IMR-90 (cell line): Measurements from ENCODE around the gene HSPD1. TPM values are rescaled to one million over a fixed set of nuclear protein-coding genes. Genes with fewer than 3 reads are reported as not detected.

Experiments
- ATAC-seq: fragments of 200-7000 bp; cut with Tn5 transposase; 2 replicates; pipeline ENCODE4 v1.9.1; 2020; ENCODE audit warnings: low read depth, mild to moderate bottlenecking, moderate library complexity
- BruUV-seq: library from RNA; stranded (reverse); fragments of 400-500 nt; replicated peaks from 2 replicates; lab custom pipeline; 2021; lab: Mats Ljungman, UMichigan
- CTCF ChIA-PET: fragments of 300-600 bp; formaldehyde crosslinking; extraction: SDS; loops from one replicate; lab custom pipeline; 2021; ENCODE audit warnings: antibody characterized with exemption; lab: Yijun Ruan, JAX
- POLR2A ChIA-PET: fragments of 300-600 bp; sonication (Branson Sonifier 250); formaldehyde crosslinking; loops from one replicate; lab custom pipeline; 2022; ENCODE audit warnings: antibody characterized with exemption; ENCODE audit not compliant: unreplicated experiment; lab: Charles Lee
- DNase-seq: peaks from one replicate; pipeline ENCODE4 v3.0.0; 2013
- H2AFZ ChIP-seq: replicated peaks from 2 replicates; pipeline ENCODE3; 2013; ENCODE audit warnings: low read length, mild to moderate bottlenecking; ENCODE audit not compliant: poor library complexity
- H2AK5ac ChIP-seq: 2 replicates; pipeline ENCODE4 v1.6.1; 2013; ENCODE audit warnings: low read depth, low read length, inconsistent platforms
- H2AK9ac ChIP-seq: replicated peaks from 2 replicates; pipeline ENCODE3; 2013; ENCODE audit warnings: mild to moderate bottlenecking, low read depth, low read length, moderate library complexity; ENCODE audit not compliant: poor library complexity
- H2BK120ac ChIP-seq: 2 replicates; pipeline ENCODE4 v1.6.1; 2013; ENCODE audit warnings: low read depth, low read length, inconsistent platforms
- H2BK15ac ChIP-seq: 3 replicates; pipeline ENCODE4 v1.6.1; 2013; ENCODE audit warnings: low read depth, low read length, inconsistent platforms
- H2BK20ac ChIP-seq: 2 replicates; pipeline ENCODE4 v1.6.1; 2013; ENCODE audit warnings: low read depth, mild to moderate bottlenecking, inconsistent platforms, low read length, moderate library complexity
- H2BK5ac ChIP-seq: 2 replicates; pipeline ENCODE4 v1.6.1; 2013; ENCODE audit warnings: mild to moderate bottlenecking, low read depth, low read length, inconsistent platforms; ENCODE audit not compliant: poor library complexity, severe bottlenecking
- H3K14ac ChIP-seq: replicated peaks from 2 replicates; pipeline ENCODE4 v1.6.1; 2013; ENCODE audit warnings: low read depth, low read length, inconsistent platforms
- H3K18ac ChIP-seq: 2 replicates; pipeline ENCODE4 v1.6.1; 2013; ENCODE audit warnings: low read depth, low read length, control low read depth
- H3K23ac ChIP-seq: 2 replicates; pipeline ENCODE4 v1.6.1; 2013; ENCODE audit warnings: low read depth, low read length, inconsistent platforms
- H3K27ac ChIP-seq: 2 replicates; pipeline ENCODE4 v1.5.1; 2013; ENCODE audit warnings: mild to moderate bottlenecking, control low read depth, low read length; ENCODE audit not compliant: insufficient read depth
- H3K27me3 ChIP-seq: 2 replicates; pipeline ENCODE4 v1.6.1; 2013; ENCODE audit warnings: low read length; ENCODE audit not compliant: control insufficient read depth, insufficient read depth
- H3K36me3 ChIP-seq: 2 replicates; pipeline ENCODE4 v1.6.1; 2013; ENCODE audit warnings: low read length, mixed read lengths; ENCODE audit not compliant: control insufficient read depth, insufficient read depth
- H3K4ac ChIP-seq: 2 replicates; pipeline ENCODE4 v1.6.1; 2013; ENCODE audit warnings: low read depth, low read length, inconsistent platforms
- H3K4me1 ChIP-seq: 2 replicates; pipeline ENCODE4 v1.6.1; 2013; ENCODE audit warnings: low read length, mixed read lengths; ENCODE audit not compliant: control insufficient read depth, insufficient read depth
- H3K4me2 ChIP-seq: 2 replicates; pipeline ENCODE4 v1.6.1; 2013; ENCODE audit warnings: low read depth, mild to moderate bottlenecking, control low read depth, low read length, moderate library complexity
- H3K4me3 ChIP-seq: 2 replicates; pipeline ENCODE4 v1.5.1; 2013; ENCODE audit warnings: low read depth, mild to moderate bottlenecking, control low read depth, low read length, moderate library complexity; ENCODE audit not compliant: insufficient read depth
- H3K56ac ChIP-seq: 2 replicates; pipeline ENCODE4 v1.6.1; 2013; ENCODE audit warnings: low read length, inconsistent platforms; ENCODE audit not compliant: insufficient read depth; ENCODE audit errors: extremely low read depth
- H3K79me1 ChIP-seq, 2 experiments: 2 replicates each; pipeline ENCODE4 v1.6.1; 2013; ENCODE audit warnings: low read length in 2 of 2, inconsistent platforms in 1 of 2, low read depth in 1 of 2
- H3K9ac ChIP-seq: 2 replicates; pipeline ENCODE4 v1.6.1; 2013; ENCODE audit warnings: low read depth, low read length, control low read depth
- H3K9me1 ChIP-seq: 2 replicates; pipeline ENCODE4 v1.6.1; 2013; ENCODE audit warnings: low read length, inconsistent platforms; ENCODE audit not compliant: insufficient read depth
- H3K9me3 ChIP-seq: 2 replicates; pipeline ENCODE4 v1.6.1; 2013; ENCODE audit warnings: low read length; ENCODE audit not compliant: control insufficient read depth, insufficient read depth
- H4K20me1 ChIP-seq: 2 replicates; pipeline ENCODE4 v1.6.1; 2013; ENCODE audit warnings: low read length, inconsistent platforms; ENCODE audit not compliant: insufficient read depth
- H4K5ac ChIP-seq: 2 replicates; pipeline ENCODE4 v1.6.1; 2013; ENCODE audit warnings: mild to moderate bottlenecking, low read depth, low read length, control low read depth
- H4K8ac ChIP-seq, 2 experiments: 2 replicates each; pipeline ENCODE4 v1.6.1; 2013; ENCODE audit warnings: low read depth in 2 of 2, low read length in 2 of 2, control low read depth in 1 of 2, inconsistent platforms in 1 of 2
- H4K91ac ChIP-seq: 2 replicates; pipeline ENCODE4 v1.6.1; 2013; ENCODE audit warnings: low read depth, low read length, inconsistent platforms; ENCODE audit not compliant: insufficient read depth
- CTCF ChIP-seq: conservative IDR thresholded peaks from 2 replicates; pipeline ENCODE4 v1.5.1; 2012; ENCODE audit warnings: mild to moderate bottlenecking, low read depth, low read length, improper control_type of control experiment
- ELK1 ChIP-seq: fragments of 150-350 bp; IDR thresholded peaks from 2 replicates; pipeline ENCODE4 v1.6.1; 2016; ENCODE audit warnings: low read depth, mild to moderate bottlenecking, low read length, moderate library complexity, borderline replicate concordance
- FOS ChIP-seq: fragments of 150-350 bp; IDR thresholded peaks from 2 replicates; pipeline ENCODE4 v1.6.1; 2016; ENCODE audit warnings: low read depth, low read length
- MAZ ChIP-seq: IDR thresholded peaks from 2 replicates; pipeline ENCODE4 v1.6.1; 2012; ENCODE audit warnings: low read depth, mild to moderate bottlenecking, low read length, improper control_type of control experiment, moderate library complexity, borderline replicate concordance
- USF2 ChIP-seq: fragments of 150-350 bp; IDR thresholded peaks from 2 replicates; pipeline ENCODE4 v1.6.1; 2017; ENCODE audit warnings: mild to moderate bottlenecking, antibody characterized with exemption, low read length, low read depth
- WGBS, 2 experiments: methylation state at CpG; one replicate each; pipeline versions ENCODE4 v1.1.5 to v1.1.7; 2013; ENCODE audit warnings: missing lambda C conversion rate in 2 of 2; ENCODE audit not compliant: insufficient read length in 1 of 2; ENCODE audit errors: extremely low coverage in 2 of 2; 5-methylcytosine and 5-hydroxymethylcytosine counted together
- dilution Hi-C: fragments of 300-500 bp; cut with HindIII; formaldehyde crosslinking; loops from one replicate; pipeline ENCODE4 v1.14.3; 2018; ENCODE audit warnings: low sequenced_read_pairs; ENCODE audit not compliant: unreplicated experiment
- in situ Hi-C: fragments of 300-500 bp; cut with MboI; formaldehyde crosslinking; loops from 3 replicates; pipeline ENCODE4 v1.14.3; 2019; ENCODE audit warnings: low sequenced_read_pairs, inconsistent platforms, mixed read lengths
- intact Hi-C: fragments of 100-400 bp; cut with micrococcal nuclease; formaldehyde crosslinking; loops from 2 replicates; pipeline ENCODE4 v1.10.0; 2022
- polyA plus RNA-seq, 3 experiments: library from polyadenylated mRNA; depleted of rRNA; stranded (reverse); fragments of >200 nt; gene quantifications; 2 replicates each; pipeline ENCODE4 v1.2.3, GENCODE V29; 2012; ENCODE audit warnings: low replicate concordance in 1 of 3
- total RNA-seq: library from RNA; depleted of rRNA; stranded (reverse); fragments of >200 nt; gene quantifications from 2 replicates; pipeline ENCODE4 v1.2.3, GENCODE V29; 2012

The HSPD1 gene
- total and polyA plus RNA-seq, 2 of the 4 experiments (the other 2 are of a cell fraction): 171 TPM

GRCh38 chr2:197517150-197517549 is 17.5 kb upstream of the HSPD1 start:
- no peak overlapping the region for H2BK5ac ChIP-seq
- peak overlapping the region; percentile 82 for H3K4me2 ChIP-seq
- BruUV-seq: TSS peak; percentile 24
- no CpG with 5 or more reads among the region's 2 CpGs for WGBS, 2 experiments
- ATAC-seq: no peak
- no peak overlapping the region for H3K56ac ChIP-seq
- no peak overlapping the region for H4K5ac ChIP-seq
- H3K23ac ChIP-seq: peak overlapping the region; percentile 24; the same call in 1 of the 2 replicates
- no peak overlapping the region for H2BK20ac ChIP-seq
- H2AK9ac ChIP-seq: no peak overlapping the region
- CTCF ChIA-PET: interaction anchor here (0.5 kb wide), 1 partner anchor 567 kb away, joined by 3 read pairs; no protein-coding TSS in a partner anchor
- no peak overlapping the region for H2AK5ac ChIP-seq
- peaks cover 2% of the 10 kb centered on the region; the same call in 1 of the 2 replicates for H3K36me3 ChIP-seq
- no peak overlapping the region for H3K27ac ChIP-seq
- H3K14ac ChIP-seq: no peak overlapping the region
- no peak overlapping the region for H4K8ac ChIP-seq
- H2AFZ ChIP-seq: no peak overlapping the region
- peaks cover 0 to 10% of the 10 kb centered on the region in 2 experiments; a peak in 1 of 4 replicates for H3K79me1 ChIP-seq
- H4K20me1 ChIP-seq: peaks cover 9% of the 10 kb centered on the region; the same call in 1 of the 2 replicates
- POLR2A ChIA-PET: interaction anchor here (0.7 kb wide), 1 partner anchor 17 kb away, joined by 4 read pairs; the partner anchor contains the start of genes HSPD1 and HSPE1
- H3K4ac ChIP-seq: no peak overlapping the region
- intact Hi-C loops: loop anchor here (5.0 kb wide), 2 partner anchors 155 to 190 kb away; partner anchors contain the start of gene MARS2
- H3K27me3 ChIP-seq: no peaks in the 10 kb centered on the region
- H3K9ac ChIP-seq: peak overlapping the region; percentile 92; the same call in 1 of the 2 replicates
- no peak overlapping the region for H3K18ac ChIP-seq
- TF ChIP-seq CTCF (no peak), ELK1 (no peak), USF2 (no peak), MAZ (no peak), FOS (no peak)
- no peak for DNase-seq
- H2BK15ac ChIP-seq: no peak overlapping the region
- in situ Hi-C loops: loop anchor here (10.0 kb wide), 1 partner anchor 188 kb away; the partner anchor contains the start of gene MARS2
- no peaks in the 10 kb centered on the region for H3K9me1 ChIP-seq
- dilution Hi-C loops: no loop called here
- no peak overlapping the region for H2BK120ac ChIP-seq
- peaks cover 4% of the 10 kb centered on the region; the same call in 1 of the 2 replicates for H3K4me1 ChIP-seq
- no peak overlapping the region for H4K91ac ChIP-seq
- H3K4me3 ChIP-seq: peak overlapping the region; percentile 80
- H3K9me3 ChIP-seq: no peaks in the 10 kb centered on the region
